ENCODE measurements around the gene FYN. TPM values are rescaled to one million over a fixed set of nuclear protein-coding genes. Genes with fewer than 3 reads are reported as not detected.

FYN gene
- total RNA-seq, 1 experiment from 2014 or later, result 18.5 TPM

GRCh38 chr6:111680015-111680712, 193.1 kb downstream of the FYN start:
- intact Hi-C loops (cut with micrococcal nuclease), result no loop called here
- H3K9me3 ChIP-seq (ENCODE audit: control insufficient read depth in 1 of 2, insufficient read depth in 1 of 2, low read depth in 1 of 2, low read length in 2 of 2), result no peaks in the 10 kb centered on the region
- no peak overlapping the region for H3K4me3 ChIP-seq (replicated peaks in 1 of 2; ENCODE audit: low read depth in 1 of 2, low read length in 2 of 2)
- no peak for ATAC-seq
- ChIA-PET RAD21 (ENCODE audit: low non-redundant PET in 1 of 2, low total read pairs in 2 of 2, uncharacterized antibody in 2 of 2, unreplicated experiment in 2 of 2) (no interaction called here), POLR2A (no interaction called here), CTCF (no interaction called here)
- H3K27me3 ChIP-seq (ENCODE audit: insufficient read depth, low read length), result no peaks in the 10 kb centered on the region
- H3K27ac ChIP-seq (ENCODE audit: low read depth, low read length), result no peak overlapping the region
- no peak overlapping the region for H3K9ac ChIP-seq (ENCODE audit: low read length)
- H4K20me1 ChIP-seq (ENCODE audit: insufficient read depth), result no peaks in the 10 kb centered on the region
- H3K36me3 ChIP-seq (ENCODE audit: control insufficient read depth in 1 of 2, insufficient read depth in 2 of 2, low read length in 2 of 2), result no peaks in the 10 kb centered on the region
- DNase-seq (ENCODE audit: low read depth, low spot score), result no peak
- H3K4me1 ChIP-seq (ENCODE audit: control insufficient read depth in 1 of 2, insufficient read depth in 2 of 2, low read length in 2 of 2), result no peaks in the 10 kb centered on the region
- TF ChIP-seq EGR1 (IDR thresholded peaks at IDR 0.05; ENCODE audit: low read depth) (no peak), ZBTB33 (IDR thresholded peaks at IDR 0.05; ENCODE audit: extremely low read depth, insufficient replicate concordance, low read length) (no peak), SP1 (IDR thresholded peaks at IDR 0.05; ENCODE audit: low read depth) (no peak), FOSL1 (IDR thresholded peaks at IDR 0.05; ENCODE audit: low read depth) (no peak), ELF1 (IDR thresholded peaks at IDR 0.05; ENCODE audit: borderline replicate concordance, low read depth) (no peak), EZH2 (IDR thresholded peaks at IDR 0.05) (no peak), EZH2phosphoT487 (IDR thresholded peaks at IDR 0.05; ENCODE audit: borderline replicate concordance) (no peak)
- no peaks in the 10 kb centered on the region for H3K79me2 ChIP-seq (ENCODE audit: insufficient read depth, low read length)
- no peaks in the 10 kb centered on the region for H3K9me2 ChIP-seq (ENCODE audit: insufficient read depth)
- BruUV-seq (replicated peaks), result no TSS peak
- H3K4me2 ChIP-seq (ENCODE audit: low read length), result no peak overlapping the region
- H2AFZ ChIP-seq (ENCODE audit: low read depth, low read length, poor library complexity, severe bottlenecking), result no peak overlapping the region
